Adrenal gland (tissue), 12 donors: ENCODE data around the gene GATA5. TPM values are rescaled to one million over a fixed set of nuclear protein-coding genes. Genes with fewer than 3 reads are reported as not detected.
"Not testable (repeated sequence)": the region's sequence is repeated elsewhere in the genome, so short reads cannot be mapped to it uniquely, and the experiment has no call there.

Experiments
- DNase-seq, 7 donors: peaks; one replicate each; pipeline ENCODE4 v3.0.0-alpha.2; 2019 to 2020
- H3K27ac ChIP-seq, 5 donors: fragments of 200-600 bp; sonication (generic) in 4 of 5; 1 replicate in 3 of 5; 2 replicates in 2 of 5; pipeline versions ENCODE4 v1.5.1 to v1.8.0; 2016 to 2020; ENCODE audit warnings: mild to moderate bottlenecking in 1 of 5
- H3K27me3 ChIP-seq: fragments of 200-600 bp; 2 replicates; pipeline ENCODE4 v1.8.0; 2021
- H3K36me3 ChIP-seq, 2 donors: fragments of 200-600 bp; replicated peaks in 1 of 2; 1 replicate in 1 of 2; 2 replicates in 1 of 2; pipeline versions ENCODE4 v1.5.1 to v1.8.0; 2018 to 2022
- H3K4me1 ChIP-seq, 2 donors: fragments of 200-600 bp; replicated peaks in 1 of 2; 1 replicate in 1 of 2; 2 replicates in 1 of 2; pipeline versions ENCODE4 v1.5.1 to v1.8.0; 2018 to 2021
- H3K4me3 ChIP-seq, 4 donors: fragments of 200-600 bp; sonication (generic) in 3 of 4; one replicate each; pipeline ENCODE4 v1.5.1; 2016 to 2018
- H3K9me3 ChIP-seq, 3 donors: fragments of 200-600 bp; sonication (generic) in 1 of 3; replicated peaks in 1 of 3; 1 replicate in 2 of 3; 2 replicates in 1 of 3; pipeline versions ENCODE4 v1.5.1 to v1.8.0; 2016 to 2021
- POLR2A ChIP-seq, 2 donors: fragments of 450-650 bp; IDR thresholded peaks; one replicate each; pipeline ENCODE4 v1.6.1; 2017; ENCODE audit warnings: antibody characterized with exemption in 2 of 2, mild to moderate bottlenecking in 2 of 2, moderate library complexity in 1 of 2
- WGBS, 4 donors: extraction: QIAGEN DNeasy Blood & Tissue Kit in 2 of 4; methylation state at CpG; one replicate each; pipeline versions ENCODE4 v1.1.5 to v1.1.7; 2013 to 2017; 5-methylcytosine and 5-hydroxymethylcytosine counted together
- intact Hi-C, 2 donors: fragments of 100-400 bp; cut with DNase I; formaldehyde crosslinking; loops; one replicate each; pipeline versions ENCODE4 v1.14.1 to v1.15.0; 2022 to 2023
- polyA plus RNA-seq, 3 donors: library from polyadenylated mRNA; stranded (reverse); fragments of 200-250 nt in 2 of 3; fragments of 350-450 nt in 1 of 3; fragmentation: Illumina TruSeq in 1 of 3; extraction: RNeasy Lipid Tissue Mini Kit (QIAGEN cat#74804) in 1 of 3; gene quantifications; one replicate each; pipeline ENCODE4 v1.2.3, GENCODE V29; 2013 to 2014
- total RNA-seq, 9 donors: library from RNA; depleted of rRNA in 4 of 9; stranded (reverse); fragments of >200 nt in 4 of 9; fragments of 120-200 nt in 1 of 9; fragmentation: NEBNext Ultra II Directional in 1 of 9; extraction: Animal tissue kit (Norgen Biotek cat#: 25700) in 1 of 9; gene quantifications; one replicate each; pipeline versions ENCODE4 v1.1.0 to v1.2.4, GENCODE V29; 2013 to 2023
- TF ChIP-seq, protein P1 (sequence below), 6 experiments: fragments of 450-650 bp in 4 of 6; fragments of 200-600 bp in 2 of 6; sonication (generic) in 1 of 6; IDR thresholded peaks; 1 replicate in 5 of 6; 2 replicates in 1 of 6; pipeline versions ENCODE4 v1.5.1 to v1.8.0; 2016 to 2021; ENCODE audit warnings: antibody characterized with exemption in 6 of 6, mild to moderate bottlenecking in 2 of 6, moderate library complexity in 1 of 6
- donor health status: healthy with polysubstance abuse.
- donor health status: Bipolar disorder and iron deficiency.
- donor health status: DM: yes; HTN: yes; CAD: no.
- donor health status: DM: no; HTN: no; CAD: no.
- donor health status: DM: no; HTN: no; CAD: no.
- donor health status: DM: yes; HTN: yes; CAD: no.

GATA5 gene
- total and polyA plus RNA-seq, 12 donors, result 0.67 to 12.0 (median 5.7) TPM

DNA sequence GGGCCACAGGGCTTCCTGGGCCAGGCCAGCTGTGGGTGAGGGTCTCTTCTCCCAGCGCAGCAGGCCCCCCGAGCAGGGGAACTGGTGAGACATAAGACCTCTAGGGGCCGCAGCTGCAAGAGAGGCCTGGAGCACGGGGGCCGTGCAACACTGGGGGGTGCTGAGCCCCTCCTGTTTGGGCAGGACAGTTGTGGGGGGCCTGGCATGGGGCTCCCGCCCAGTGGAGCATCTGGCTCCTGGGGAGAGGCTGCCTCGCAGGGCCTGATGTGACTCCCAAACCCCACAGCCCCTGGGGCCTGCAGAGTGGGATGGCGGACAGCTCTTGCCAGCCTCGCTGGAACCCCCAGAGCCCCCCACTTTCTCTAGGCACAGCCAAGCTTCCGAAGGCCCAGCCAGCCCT lies 16.9 kb upstream of the GATA5 start:
- Histone ChIP-seq H3K4me1 (peaks cover 7 to 42% of the 10 kb centered on the region in 2 donors), H3K27me3 (no peaks in the 10 kb centered on the region), H3K27ac (no peak overlapping the region), H3K4me3 (no peak overlapping the region), H3K36me3 (no peaks in the 10 kb centered on the region), H3K9me3 (no peaks in the 10 kb centered on the region)
- no peak for TF ChIP-seq POLR2A (IDR thresholded peaks at IDR 0.05)
- TF ChIP-seq, protein P1, sequence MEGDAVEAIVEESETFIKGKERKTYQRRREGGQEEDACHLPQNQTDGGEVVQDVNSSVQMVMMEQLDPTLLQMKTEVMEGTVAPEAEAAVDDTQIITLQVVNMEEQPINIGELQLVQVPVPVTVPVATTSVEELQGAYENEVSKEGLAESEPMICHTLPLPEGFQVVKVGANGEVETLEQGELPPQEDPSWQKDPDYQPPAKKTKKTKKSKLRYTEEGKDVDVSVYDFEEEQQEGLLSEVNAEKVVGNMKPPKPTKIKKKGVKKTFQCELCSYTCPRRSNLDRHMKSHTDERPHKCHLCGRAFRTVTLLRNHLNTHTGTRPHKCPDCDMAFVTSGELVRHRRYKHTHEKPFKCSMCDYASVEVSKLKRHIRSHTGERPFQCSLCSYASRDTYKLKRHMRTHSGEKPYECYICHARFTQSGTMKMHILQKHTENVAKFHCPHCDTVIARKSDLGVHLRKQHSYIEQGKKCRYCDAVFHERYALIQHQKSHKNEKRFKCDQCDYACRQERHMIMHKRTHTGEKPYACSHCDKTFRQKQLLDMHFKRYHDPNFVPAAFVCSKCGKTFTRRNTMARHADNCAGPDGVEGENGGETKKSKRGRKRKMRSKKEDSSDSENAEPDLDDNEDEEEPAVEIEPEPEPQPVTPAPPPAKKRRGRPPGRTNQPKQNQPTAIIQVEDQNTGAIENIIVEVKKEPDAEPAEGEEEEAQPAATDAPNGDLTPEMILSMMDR (IDR thresholded peaks at IDR 0.05), result no peak
- no peak for DNase-seq
- intact Hi-C loops, result loop anchor here (5.0 to 10.0 kb wide), 3 partner anchors 80 to 302 kb away; partner anchors contain the start of genes ADRM1 (in 1 of the 2) and MRGBP (in 1 of the 2)
- 93 to 100% (median 97%) methylated on average over 3 to 10 of the region's 10 CpGs; no CpG with 5 or more reads in 1 of the 4 donors for WGBS, 4 donors

DNA sequence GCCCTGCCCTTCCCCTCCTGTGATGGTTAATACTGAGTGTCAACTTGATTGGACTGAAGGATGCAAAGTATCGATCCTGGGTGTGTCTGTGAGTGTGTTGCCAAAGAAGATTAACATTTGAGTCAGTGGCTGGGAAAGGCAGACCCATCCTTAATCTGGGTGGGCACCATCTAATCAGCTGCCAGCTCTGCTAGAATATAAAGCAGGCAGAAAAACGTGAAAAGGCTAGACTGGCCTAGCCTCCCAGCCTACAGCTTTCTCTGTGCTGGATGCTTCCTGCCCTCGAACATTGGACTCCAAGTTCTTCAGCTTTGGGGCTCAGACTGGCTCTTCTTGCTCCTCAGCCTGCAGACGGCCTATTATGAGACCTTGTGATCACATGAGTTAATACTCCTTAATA lies 15.0 kb upstream of the GATA5 start:
- not testable (repeated sequence) for H3K27me3 ChIP-seq, H3K36me3 ChIP-seq, DNase-seq, H3K9me3 ChIP-seq, H3K27ac ChIP-seq, H3K4me3 ChIP-seq
- WGBS, 4 donors, result 76 to 90% (median 81%) methylated on average over 4 of the region's 4 CpGs
- intact Hi-C loops, result loop anchor here (5.0 to 10.0 kb wide), 3 partner anchors 78 to 304 kb away; partner anchors contain the start of genes ADRM1 (in 1 of the 2) and MRGBP (in 1 of the 2)
- H3K4me1 ChIP-seq, result peaks cover 17 to 44% of the 10 kb centered on the region in 2 donors

DNA sequence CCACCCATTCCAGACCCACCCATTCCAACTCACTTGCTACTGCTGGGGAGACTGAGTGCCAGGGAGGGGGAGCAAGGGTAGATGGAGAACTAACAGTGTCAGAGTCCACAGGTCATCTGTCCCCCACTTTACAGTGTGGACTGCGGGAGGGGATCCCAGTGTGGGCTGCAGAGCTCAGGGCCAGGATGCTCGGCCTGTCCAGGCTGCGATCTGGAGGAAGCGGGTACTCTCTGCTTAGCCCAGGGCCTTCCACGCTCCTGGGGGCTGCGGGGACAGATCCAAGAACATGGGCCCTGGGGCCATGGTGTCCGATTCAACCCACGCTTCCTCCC lies 14.1 kb upstream of the GATA5 start:
- intact Hi-C loops, result loop anchor here (5.0 to 10.0 kb wide), 3 partner anchors 78 to 305 kb away; partner anchors contain the start of genes ADRM1 (in 1 of the 2) and MRGBP (in 1 of the 2)
- WGBS, 4 donors, result 86 to 92% (median 89%) methylated on average over 4 to 8 of the region's 8 CpGs
- DNase-seq, result no peak
- Histone ChIP-seq H3K9me3 (no peaks in the 10 kb centered on the region), H3K36me3 (no peaks in the 10 kb centered on the region), H3K27me3 (no peaks in the 10 kb centered on the region), H3K27ac (peak overlapping the region in 2 of 5 donors; percentile 14 to 48), H3K4me3 (no peak overlapping the region), H3K4me1 (peaks cover 26 to 44% of the 10 kb centered on the region in 2 donors)
- TF ChIP-seq POLR2A (IDR thresholded peaks at IDR 0.05), result no peak
- TF ChIP-seq, protein P1 (IDR thresholded peaks at IDR 0.05), result no peak

DNA sequence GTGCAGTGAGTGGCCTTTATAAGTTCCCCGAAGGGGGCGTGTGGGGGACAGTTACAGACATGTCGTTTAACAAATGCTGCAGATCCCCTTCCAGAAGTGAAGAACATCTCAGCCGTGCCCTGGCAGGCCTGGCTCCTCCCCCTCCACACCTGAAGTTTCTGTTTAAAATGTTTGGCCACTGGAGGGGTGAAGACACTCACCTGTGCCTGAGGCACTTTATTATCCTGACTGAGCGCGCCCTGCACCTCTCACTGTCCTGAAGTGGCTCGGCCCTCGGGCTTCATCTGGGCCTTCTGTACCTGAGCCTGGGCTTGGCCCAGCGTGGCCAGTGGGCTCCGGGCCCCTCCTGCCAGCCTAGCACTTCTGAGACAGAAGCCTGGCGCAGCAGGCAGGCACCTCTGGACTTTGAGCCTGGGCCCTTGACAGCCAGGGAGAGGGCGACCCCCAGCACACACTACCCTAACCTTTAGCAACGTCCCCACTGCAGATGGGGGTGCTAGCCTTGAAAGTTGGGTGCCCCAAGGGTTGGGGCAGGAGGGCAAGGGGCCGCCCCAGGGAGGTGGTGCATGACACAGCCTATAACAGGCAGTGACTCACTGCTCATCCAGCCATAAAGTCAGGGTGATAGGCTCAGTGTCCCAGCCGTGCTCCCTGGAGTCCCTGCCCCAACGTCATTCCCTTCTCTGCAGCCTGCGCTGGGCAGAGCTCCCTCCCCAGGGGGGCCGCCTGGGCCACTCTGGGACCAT lies 13.6 kb upstream of the GATA5 start:
- Histone ChIP-seq H3K4me3 (no peak overlapping the region), H3K27ac (peak overlapping the region in 3 of 5 donors; percentile 24 to 48 (median 45)), H3K36me3 (no peaks in the 10 kb centered on the region), H3K9me3 (no peaks in the 10 kb centered on the region), H3K4me1 (peaks cover 29 to 44% of the 10 kb centered on the region in 2 donors), H3K27me3 (no peaks in the 10 kb centered on the region)
- WGBS, 4 donors, result 60 to 73% (median 67%) methylated on average over 12 to 18 of the region's 18 CpGs
- intact Hi-C loops, result no loop called here
- TF ChIP-seq, protein P1 (IDR thresholded peaks at IDR 0.05), result no peak
- TF ChIP-seq POLR2A (IDR thresholded peaks at IDR 0.05), result peak in 1 of 2 donors; percentile 45
- peak; percentile 56 to 80 (median 75) for DNase-seq
